Measurements from ENCODE around the gene PTPRM. TPM values are rescaled to one million over a fixed set of nuclear protein-coding genes. Genes with fewer than 3 reads are reported as not detected.

PTPRM gene
- total RNA-seq, 1 donor from 2014 or later = 13.9 TPM

DNA sequence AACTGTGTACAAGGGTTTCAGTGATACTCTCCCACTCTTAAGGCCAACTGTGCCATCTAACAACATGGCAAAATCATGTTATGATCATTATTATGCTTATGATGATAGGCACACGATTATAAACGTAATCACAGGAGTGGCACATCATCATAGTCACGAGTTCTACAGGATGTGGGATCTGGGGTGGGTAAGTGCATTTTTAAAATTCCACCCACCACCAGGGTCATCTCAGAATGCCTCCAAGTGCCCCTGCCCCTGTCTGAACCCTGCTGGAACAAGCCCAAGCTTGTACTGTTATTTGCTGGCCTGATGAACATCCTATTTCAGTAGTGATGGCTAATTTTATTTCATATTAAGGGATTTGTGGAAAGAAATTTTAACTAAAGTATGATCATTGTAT is 117.8 kb downstream of the PTPRM start:
- H3K27ac Mint-ChIP-seq = no peak overlapping the region

DNA sequence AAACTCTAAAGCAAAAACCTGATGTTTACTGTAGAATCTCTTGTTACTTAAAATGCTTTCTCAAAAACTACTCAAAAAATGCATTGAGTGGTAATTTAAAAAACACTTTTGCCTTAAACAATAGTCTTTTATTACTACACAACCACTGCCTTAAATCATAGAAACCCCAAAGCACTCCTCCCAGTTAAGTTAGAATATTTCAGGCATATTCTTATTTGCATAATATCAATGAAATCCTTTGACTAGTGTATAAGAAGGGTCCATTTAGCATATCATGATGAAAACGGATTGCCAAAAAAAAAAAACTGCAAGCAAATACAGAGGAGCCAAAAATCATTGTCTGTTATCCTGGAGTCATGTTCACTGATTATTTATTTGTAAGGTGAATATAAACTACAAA is 119.2 kb downstream of the PTPRM start:
- H3K4me3 ChIP-seq = no peak overlapping the region
- H3K36me3 ChIP-seq = no peaks in the 10 kb centered on the region
- H3K27ac ChIP-seq = no peak overlapping the region
- H3K4me1 ChIP-seq = no peaks in the 10 kb centered on the region
- Mint-ChIP-seq H3K9me3 (no peaks in the 10 kb centered on the region), H3K27me3 (ENCODE audit: insufficient read depth, low read depth) (no peaks in the 10 kb centered on the region), H3K4me3 (no peak overlapping the region), H3K36me3 (no peaks in the 10 kb centered on the region), H3K4me1 (peaks cover 3% of the 10 kb centered on the region), H3K27ac (no peak overlapping the region)
- no peak overlapping the region for H3K9ac ChIP-seq
- no peak overlapping the region for H3K4me2 ChIP-seq
- H3F3A ChIP-seq (ENCODE audit: low read depth) = no peaks in the 10 kb centered on the region
- H4K20me1 ChIP-seq (ENCODE audit: low read depth) = no peaks in the 10 kb centered on the region
- no peaks in the 10 kb centered on the region for H3K9me3 ChIP-seq (ENCODE audit: low read depth)
- no peaks in the 10 kb centered on the region for H3K27me3 ChIP-seq
- TF ChIP-seq EZH2phosphoT487 (IDR thresholded peaks at IDR 0.05) (no peak), CTCF (IDR thresholded peaks at IDR 0.05) (no peak), EZH2 (IDR thresholded peaks at IDR 0.05) (no peak)
- H3K79me2 ChIP-seq (ENCODE audit: low read depth) = no peaks in the 10 kb centered on the region
- H2AFZ ChIP-seq (replicated peaks) = no peak overlapping the region
- no peak for DNase-seq (ENCODE audit: low spot score)

More for the DNA sequence above, 117.8 kb downstream of the PTPRM start:
- Histone ChIP-seq H3F3A (ENCODE audit: low read depth) (no peaks in the 10 kb centered on the region), H3K4me3 (no peak overlapping the region), H2AFZ (replicated peaks) (no peak overlapping the region), H3K4me2 (no peak overlapping the region), H3K27ac (no peak overlapping the region), H3K36me3 (no peaks in the 10 kb centered on the region), H3K9me3 (ENCODE audit: low read depth) (no peaks in the 10 kb centered on the region), H3K27me3 (no peaks in the 10 kb centered on the region), H4K20me1 (ENCODE audit: low read depth) (no peaks in the 10 kb centered on the region), H3K9ac (no peak overlapping the region), H3K4me1 (no peaks in the 10 kb centered on the region), H3K79me2 (ENCODE audit: low read depth) (no peaks in the 10 kb centered on the region)
- Mint-ChIP-seq H3K27me3 (ENCODE audit: insufficient read depth, low read depth) (no peaks in the 10 kb centered on the region), H3K9me3 (no peaks in the 10 kb centered on the region), H3K36me3 (no peaks in the 10 kb centered on the region), H3K4me1 (peaks cover 3% of the 10 kb centered on the region), H3K4me3 (no peak overlapping the region)
- DNase-seq (ENCODE audit: low spot score) = no peak
- no peak for TF ChIP-seq EZH2 (IDR thresholded peaks at IDR 0.05)
- TF ChIP-seq CTCF (IDR thresholded peaks at IDR 0.05) = no peak
- no peak for TF ChIP-seq EZH2phosphoT487 (IDR thresholded peaks at IDR 0.05)

- Mint-ChIP-seq H3K27me3 (ENCODE audit: insufficient read depth, low read depth) (peaks cover 2% of the 10 kb centered on the region), H3K27ac (no peak overlapping the region), H3K36me3 (no peaks in the 10 kb centered on the region), H3K4me1 (peaks cover 3% of the 10 kb centered on the region), H3K9me3 (no peaks in the 10 kb centered on the region), H3K4me3 (no peak overlapping the region)
- H4K20me1 ChIP-seq (ENCODE audit: low read depth) = no peaks in the 10 kb centered on the region
- TF ChIP-seq EZH2phosphoT487 (IDR thresholded peaks at IDR 0.05) = no peak
- no peak for TF ChIP-seq EZH2 (IDR thresholded peaks at IDR 0.05)
- TF ChIP-seq CTCF (IDR thresholded peaks at IDR 0.05) = no peak
- H3K4me1 ChIP-seq = no peaks in the 10 kb centered on the region
- H2AFZ ChIP-seq (replicated peaks) = no peak overlapping the region
- H3K9me3 ChIP-seq (ENCODE audit: low read depth) = no peaks in the 10 kb centered on the region
- H3K27ac ChIP-seq = no peak overlapping the region
- no peak overlapping the region for H3K9ac ChIP-seq
- no peak for DNase-seq (ENCODE audit: low spot score)
- H3K36me3 ChIP-seq = no peaks in the 10 kb centered on the region
- no peaks in the 10 kb centered on the region for H3F3A ChIP-seq (ENCODE audit: low read depth)
- no peaks in the 10 kb centered on the region for H3K79me2 ChIP-seq (ENCODE audit: low read depth)
- H3K4me3 ChIP-seq = no peak overlapping the region
- H3K4me2 ChIP-seq = no peak overlapping the region
- H3K27me3 ChIP-seq = no peaks in the 10 kb centered on the region
Observed at GRCh38 chr18:7688580-7688979, 121.5 kb downstream of the PTPRM start.

Measured in neural progenitor cell (in vitro differentiated cells).